GM12878 (cell line): ENCODE measurements around the gene AZU1. TPM values are rescaled to one million over a fixed set of nuclear protein-coding genes. Genes with fewer than 3 reads are reported as not detected.

ENCODE experiments used
- ATAC-seq: fragments of 200-7000 bp; cut with Tn5 transposase; 3 replicates; pipeline ENCODE4 v1.9.1; 2020; ENCODE audit warnings: mild to moderate bottlenecking, moderate library complexity
- BruUV-seq: library from RNA; stranded (reverse); fragments of 400-500 nt; replicated peaks from 2 replicates; lab custom pipeline; 2021; lab: Mats Ljungman, UMichigan
- CTCF ChIA-PET: fragments of 300-600 bp; sonication (Branson Sonifier 250); formaldehyde crosslinking; extraction: SDS; loops from one replicate; lab custom pipeline; 2021; ENCODE audit warnings: inconsistent platforms; lab: Yijun Ruan, JAX
- POLR2A ChIA-PET: fragments of 350-600 bp; formaldehyde crosslinking; extraction: SDS; loops from one replicate; lab custom pipeline; 2021; ENCODE audit warnings: inconsistent platforms; lab: Charles Lee
- RAD21 ChIA-PET: fragments of 300-600 bp; sonication (Branson Sonifier 250); formaldehyde crosslinking; loops from one replicate; lab custom pipeline; 2023; ENCODE audit warnings: antibody characterized with exemption; ENCODE audit not compliant: unreplicated experiment; lab: Charles Lee
- SMC1A ChIA-PET: fragments of 300-600 bp; sonication (Branson Sonifier 250); formaldehyde crosslinking; loops from one replicate; lab custom pipeline; 2023; ENCODE audit not compliant: unreplicated experiment, uncharacterized antibody; lab: Charles Lee
- DNase-seq: peaks from one replicate; pipeline ENCODE4 v3.0.0-alpha.2; 2011; ENCODE audit warnings: low read depth, low spot score
- FAIRE-seq: peaks from 3 replicates; lab custom pipeline; 2011; peaks lifted over from hg19 to GRCh38; lab: Jason Lieb, UNC
- H2AFZ ChIP-seq: 2 replicates; pipeline ENCODE4 v1.6.0; 2011; ENCODE audit warnings: low read depth, low read length, control low read depth; ENCODE audit not compliant: control insufficient read depth
- H3K27ac ChIP-seq: 2 replicates; pipeline ENCODE4 v1.5.1; 2011; ENCODE audit warnings: control low read depth; ENCODE audit not compliant: control insufficient read depth, insufficient read depth
- H3K27me3 ChIP-seq, 2 experiments: replicated peaks in 1 of 2; 2 replicates each; pipeline versions ENCODE4 v1.6.0 to v1.6.1; 2011; ENCODE audit warnings: low read length in 1 of 2; ENCODE audit not compliant: control insufficient read depth in 2 of 2, insufficient read depth in 2 of 2
- H3K36me3 ChIP-seq, 2 experiments: 2 replicates each; pipeline ENCODE4 v1.5.1; 2011; ENCODE audit warnings: low read length in 1 of 2; ENCODE audit not compliant: control insufficient read depth in 2 of 2, insufficient read depth in 2 of 2
- H3K4me1 ChIP-seq: 2 replicates; pipeline ENCODE4 v1.6.1; 2011; ENCODE audit warnings: mild to moderate bottlenecking, low read length, moderate library complexity, mixed read lengths; ENCODE audit not compliant: control insufficient read depth, insufficient read depth
- H3K4me2 ChIP-seq: 2 replicates; pipeline ENCODE4 v1.6.0; 2011; ENCODE audit warnings: control low read depth; ENCODE audit not compliant: control insufficient read depth, insufficient read depth
- H3K4me3 ChIP-seq: fragments of 200-600 bp; sonication (generic); 2 replicates; pipeline ENCODE4 v1.5.1; 2016
- H3K79me2 ChIP-seq: 2 replicates; pipeline ENCODE4 v1.6.0; 2011; ENCODE audit warnings: low read length; ENCODE audit not compliant: control insufficient read depth, insufficient read depth
- H3K9ac ChIP-seq: 2 replicates; pipeline ENCODE4 v1.8.0; 2011; ENCODE audit warnings: low read length, control low read depth, mixed read lengths; ENCODE audit not compliant: control insufficient read depth, insufficient read depth
- H3K9me3 ChIP-seq: replicated peaks from 3 replicates; pipeline ENCODE4 v1.5.1; 2011; ENCODE audit warnings: mild to moderate bottlenecking, low read length; ENCODE audit not compliant: control insufficient read depth, insufficient read depth
- H4K20me1 ChIP-seq: 2 replicates; pipeline ENCODE4 v1.6.0; 2011; ENCODE audit not compliant: control insufficient read depth, insufficient read depth
- EGR1 ChIP-seq, 2 experiments: IDR thresholded peaks; 1 replicate in 1 of 2; 2 replicates in 1 of 2; pipeline ENCODE4 v1.6.1; 2011 to 2012; ENCODE audit warnings: low read depth in 2 of 2, low read length in 2 of 2, borderline replicate concordance in 1 of 2, mild to moderate bottlenecking in 1 of 2, moderate library complexity in 1 of 2
- HSF1 ChIP-seq: fragments of 150-350 bp; IDR thresholded peaks from 2 replicates; pipeline ENCODE4 v1.6.1; 2014; ENCODE audit warnings: mild to moderate bottlenecking, low read depth, low read length
- IKZF1 ChIP-seq: fragments of 450-650 bp; conservative IDR thresholded peaks from 2 replicates; pipeline ENCODE4 v1.6.1; 2017; ENCODE audit warnings: antibody characterized with exemption, mild to moderate bottlenecking
- IRF4 ChIP-seq: IDR thresholded peaks from 2 replicates; pipeline ENCODE4 v1.6.1; 2011; ENCODE audit warnings: low read depth, low read length
- SRF ChIP-seq, 2 experiments: IDR thresholded peaks; 2 replicates each; pipeline ENCODE4 v1.6.1; 2011; ENCODE audit warnings: low read depth in 2 of 2, low read length in 2 of 2, mild to moderate bottlenecking in 1 of 2, moderate library complexity in 1 of 2
- WGBS: methylation state at CpG from one replicate; pipeline ENCODE4 v1.1.6; 2016; ENCODE audit warnings: low lambda C conversion rate; ENCODE audit not compliant: insufficient replicate concordance, insufficient coverage; ENCODE audit errors: missing lambda C conversion rate; 5-methylcytosine and 5-hydroxymethylcytosine counted together
- in situ Hi-C: fragments of 300-500 bp; cut with MboI; formaldehyde crosslinking; loops from 9 replicates; pipeline ENCODE4 v1.14.3; 2018; ENCODE audit warnings: mixed read lengths
- intact Hi-C: fragments of 100-400 bp; cut with micrococcal nuclease; formaldehyde crosslinking; loops from one replicate; pipeline ENCODE4 v1.14.2; 2022; ENCODE audit not compliant: unreplicated experiment
- polyA plus RNA-seq, 11 experiments: library from polyadenylated mRNA; depleted of rRNA in 4 of 11; unstranded in 6 of 11; stranded (reverse) in 5 of 11; fragments of >200 nt; fragmentation: Nextera tagmentation in 4 of 11; fragmentation: Illumina TruSeq in 1 of 11; extraction: Ambion mirVana in 4 of 11; extraction: Trizol in 1 of 11; gene quantifications; 1 replicate in 1 of 11; 2 replicates in 10 of 11; pipeline versions ENCODE4 v1.2.1 to v1.2.3, GENCODE V29; 2011 to 2016; ENCODE audit warnings: inconsistent platforms in 2 of 11, missing spikeins in 2 of 11, low read depth in 1 of 11
- total RNA-seq, 4 experiments: library from RNA; depleted of rRNA in 3 of 4; stranded (reverse); fragments of >200 nt in 3 of 4; fragmentation: Illumina TruSeq in 1 of 4; extraction: Trizol in 1 of 4; gene quantifications; 2 replicates each; pipeline versions ENCODE4 v1.2.1 to v1.2.3, GENCODE V29; 2013 to 2021

Gene AZU1
- total and polyA plus RNA-seq, 10 of the 15 experiments (the other 5 are each of a cell fraction or from before 2014, with no cell fraction given), result not detected

GRCh38 chr19:824885-825284 lies 2.8 kb upstream of the AZU1 start:
- POLR2A ChIA-PET, result no interaction called here
- H3K4me2 ChIP-seq, result no peak overlapping the region
- H3K9ac ChIP-seq, result no peak overlapping the region
- CTCF ChIA-PET, result no interaction called here
- H3K27me3 ChIP-seq, result no peaks in the 10 kb centered on the region
- no peaks in the 10 kb centered on the region for H3K79me2 ChIP-seq
- no peak overlapping the region for H3K27ac ChIP-seq
- RAD21 ChIA-PET, result no interaction called here
- FAIRE-seq (no peak), ATAC-seq (no peak)
- intact Hi-C loops, result no loop called here
- WGBS, result 53% methylated on average over 15 of the region's 15 CpGs
- no TSS peak for BruUV-seq
- TF ChIP-seq IKZF1, result no peak
- TF ChIP-seq EGR1 (IDR thresholded peaks at IDR 0.05; ENCODE audit: borderline replicate concordance in 1 of 2, low read depth in 2 of 2, low read length in 2 of 2), result no peak
- TF ChIP-seq SRF (IDR thresholded peaks at IDR 0.05; ENCODE audit: low read depth in 2 of 2, low read length in 2 of 2), result no peak
- no peak for TF ChIP-seq HSF1
- TF ChIP-seq IRF4, result no peak
- TF ChIP-seq, all 136 proteins: peak for 0
- Histone ChIP-seq H2AFZ (no peak overlapping the region), H3K36me3 (no peaks in the 10 kb centered on the region), H3K9me3 (no peaks in the 10 kb centered on the region), H3K4me3 (no peak overlapping the region), H3K4me1 (no peaks in the 10 kb centered on the region), H4K20me1 (no peaks in the 10 kb centered on the region)
- in situ Hi-C loops, result no loop called here
- SMC1A ChIA-PET, result interaction anchor here (1.1 kb wide), 1 partner anchor 24 kb away, joined by 3 read pairs; no protein-coding TSS in a partner anchor
- no peak for DNase-seq
